ENCODE data around the gene PDRG1.

GRCh38 chr20:31945785-31946184 is 6.1 kb downstream of the PDRG1 start:
- TF ChIP-seq, protein P1, sequence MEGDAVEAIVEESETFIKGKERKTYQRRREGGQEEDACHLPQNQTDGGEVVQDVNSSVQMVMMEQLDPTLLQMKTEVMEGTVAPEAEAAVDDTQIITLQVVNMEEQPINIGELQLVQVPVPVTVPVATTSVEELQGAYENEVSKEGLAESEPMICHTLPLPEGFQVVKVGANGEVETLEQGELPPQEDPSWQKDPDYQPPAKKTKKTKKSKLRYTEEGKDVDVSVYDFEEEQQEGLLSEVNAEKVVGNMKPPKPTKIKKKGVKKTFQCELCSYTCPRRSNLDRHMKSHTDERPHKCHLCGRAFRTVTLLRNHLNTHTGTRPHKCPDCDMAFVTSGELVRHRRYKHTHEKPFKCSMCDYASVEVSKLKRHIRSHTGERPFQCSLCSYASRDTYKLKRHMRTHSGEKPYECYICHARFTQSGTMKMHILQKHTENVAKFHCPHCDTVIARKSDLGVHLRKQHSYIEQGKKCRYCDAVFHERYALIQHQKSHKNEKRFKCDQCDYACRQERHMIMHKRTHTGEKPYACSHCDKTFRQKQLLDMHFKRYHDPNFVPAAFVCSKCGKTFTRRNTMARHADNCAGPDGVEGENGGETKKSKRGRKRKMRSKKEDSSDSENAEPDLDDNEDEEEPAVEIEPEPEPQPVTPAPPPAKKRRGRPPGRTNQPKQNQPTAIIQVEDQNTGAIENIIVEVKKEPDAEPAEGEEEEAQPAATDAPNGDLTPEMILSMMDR (IDR thresholded peaks at IDR 0.05; ENCODE audit: insufficient read depth, low read depth, low read length): no peak
- TF ChIP-seq EZH2 (IDR thresholded peaks at IDR 0.05; ENCODE audit: insufficient read depth, low read length): no peak

Data from astrocyte (in vitro differentiated cells and primary cell).